Upper lobe of left lung (tissue), 4 donors: ENCODE measurements around the gene GRM3.

ENCODE experiments used
- CTCF ChIP-seq, 6 experiments: fragments of 450-650 bp in 4 of 6; fragments of 200-600 bp in 2 of 6; sonication (generic) in 2 of 6; IDR thresholded peaks; one replicate each; pipeline ENCODE4 v1.5.1; 2016 to 2019; ENCODE audit warnings: antibody characterized with exemption in 6 of 6
- EP300 ChIP-seq, 4 donors: sonication (generic); formaldehyde crosslinking; IDR thresholded peaks; one replicate each; pipeline ENCODE4 v1.5.1; 2017; ENCODE audit warnings: antibody characterized with exemption in 4 of 4, control low read depth in 2 of 4
- POLR2A ChIP-seq, 4 donors: fragments of 450-650 bp; IDR thresholded peaks; one replicate each; pipeline ENCODE4 v1.5.1; 2016 to 2017; ENCODE audit warnings: antibody characterized with exemption in 4 of 4, mild to moderate bottlenecking in 2 of 4
- POLR2AphosphoS5 ChIP-seq, 2 donors: sonication (generic); formaldehyde crosslinking; IDR thresholded peaks; one replicate each; pipeline ENCODE4 v1.5.1; 2017; ENCODE audit warnings: antibody characterized with exemption in 2 of 2

GRCh38 chr7:86768967-86769760 is 125.5 kb downstream of the GRM3 start:
- no peak for TF ChIP-seq EP300 (IDR thresholded peaks at IDR 0.05)
- TF ChIP-seq CTCF (IDR thresholded peaks at IDR 0.05), result no peak
- no peak for TF ChIP-seq POLR2A (IDR thresholded peaks at IDR 0.05)
- no peak for TF ChIP-seq POLR2AphosphoS5 (IDR thresholded peaks at IDR 0.05)
